HG02973 (cell line): ENCODE data around the gene TTLL8.

ENCODE experiments used
- ATAC-seq: cut with Tn5 transposase; IDR thresholded peaks from one replicate; pipeline ENCODE4 v1.9.1; 2021; ENCODE audit warnings: moderate library complexity; ENCODE audit not compliant: unreplicated experiment

TTLL8 gene

GRCh38 chr22:50083462-50084079 is 25.5 kb upstream of the TTLL8 start:
- ATAC-seq = no peak

GRCh38 chr22:50082961-50083461 is 24.9 kb upstream of the TTLL8 start:
- no peak for ATAC-seq

DNA sequence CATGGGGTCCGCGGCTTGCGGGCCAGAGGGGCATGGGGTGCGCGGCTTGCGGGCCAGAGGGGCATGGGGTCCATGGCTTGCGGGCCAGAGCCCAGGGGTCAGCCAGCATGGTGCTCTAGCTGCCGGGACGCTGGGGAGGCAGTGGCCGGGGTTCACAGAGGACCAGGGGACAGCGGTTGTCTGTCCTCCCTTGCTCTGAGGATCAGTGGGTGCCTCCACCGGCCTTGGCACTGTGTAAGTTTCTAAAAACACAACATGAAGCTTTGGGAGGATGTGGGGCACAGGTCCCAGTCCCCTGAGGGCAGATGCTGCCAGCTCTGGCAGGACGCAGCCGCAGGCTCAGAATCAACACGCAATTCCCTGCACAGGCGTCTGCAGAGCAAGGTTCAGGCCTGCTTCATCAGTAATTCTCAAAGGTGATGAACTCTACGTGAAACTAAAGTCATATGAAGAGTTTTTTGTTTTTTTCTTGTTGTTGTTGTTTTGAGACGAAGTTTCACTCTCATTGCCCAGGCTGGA is 24.2 kb upstream of the TTLL8 start:
- ATAC-seq = no peak

DNA sequence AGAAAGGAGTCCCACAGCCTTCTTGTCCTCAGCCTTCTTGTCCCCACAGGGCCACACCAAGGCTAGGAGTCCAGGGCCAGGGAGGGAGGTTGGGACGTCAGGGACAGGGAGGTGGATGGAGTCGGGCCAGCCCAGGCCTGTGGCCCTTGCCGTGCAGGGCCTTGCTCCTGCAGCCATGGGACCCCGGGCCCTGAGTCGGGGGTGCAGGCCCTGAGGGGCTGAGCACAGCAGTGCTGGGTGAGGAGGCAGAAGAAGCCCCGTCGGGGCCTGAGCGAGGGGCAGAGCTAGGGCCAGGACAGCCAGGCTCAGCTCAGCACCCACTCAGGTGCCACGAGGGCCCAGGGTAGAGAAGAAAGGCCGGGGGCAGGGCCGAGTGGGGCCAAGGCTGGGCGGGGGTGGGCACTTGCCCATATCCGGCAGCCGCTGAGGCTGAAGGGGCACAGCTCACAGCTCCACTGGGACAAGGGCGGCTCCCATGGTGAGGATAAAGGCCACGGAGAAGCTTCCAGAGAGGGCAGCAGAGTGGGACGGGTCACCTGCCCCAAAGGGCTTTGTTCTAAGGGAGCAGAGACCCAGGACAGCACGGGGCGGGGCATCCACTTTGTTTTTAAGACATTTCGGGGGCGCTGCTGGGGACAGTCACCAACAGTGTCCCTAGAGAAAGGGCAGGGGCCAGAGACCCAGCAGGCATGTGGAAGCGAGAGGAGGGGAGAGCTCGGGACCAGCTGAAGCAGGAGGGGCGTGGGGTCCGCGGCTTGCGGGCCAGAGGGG is 23.5 kb upstream of the TTLL8 start:
- ATAC-seq = no peak

- ATAC-seq = no peak
Measured at GRCh38 chr22:50080077-50080465, 22.0 kb upstream of the TTLL8 start.

DNA sequence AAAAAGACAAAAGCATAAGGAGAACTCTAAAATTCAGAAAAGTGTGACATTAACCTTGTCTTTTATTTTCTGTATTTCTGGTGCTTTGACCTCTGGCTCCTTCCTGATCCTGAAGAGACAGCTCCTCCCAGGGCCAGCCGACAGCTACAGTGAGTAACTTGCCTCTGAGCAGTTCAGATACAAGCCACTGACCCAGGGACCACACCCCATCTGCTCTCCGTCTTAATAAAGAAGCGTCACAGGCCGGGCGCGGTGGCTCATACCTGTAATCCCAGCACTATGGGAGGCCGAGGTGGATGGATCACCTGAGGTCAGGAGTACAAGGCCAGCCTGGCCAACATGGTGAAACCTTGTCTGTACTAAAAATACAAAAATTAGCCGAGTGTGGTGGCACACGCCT is 20.7 kb upstream of the TTLL8 start:
- ATAC-seq = no peak

GRCh38 chr22:50078246-50078645 is 20.1 kb upstream of the TTLL8 start:
- no peak for ATAC-seq

DNA sequence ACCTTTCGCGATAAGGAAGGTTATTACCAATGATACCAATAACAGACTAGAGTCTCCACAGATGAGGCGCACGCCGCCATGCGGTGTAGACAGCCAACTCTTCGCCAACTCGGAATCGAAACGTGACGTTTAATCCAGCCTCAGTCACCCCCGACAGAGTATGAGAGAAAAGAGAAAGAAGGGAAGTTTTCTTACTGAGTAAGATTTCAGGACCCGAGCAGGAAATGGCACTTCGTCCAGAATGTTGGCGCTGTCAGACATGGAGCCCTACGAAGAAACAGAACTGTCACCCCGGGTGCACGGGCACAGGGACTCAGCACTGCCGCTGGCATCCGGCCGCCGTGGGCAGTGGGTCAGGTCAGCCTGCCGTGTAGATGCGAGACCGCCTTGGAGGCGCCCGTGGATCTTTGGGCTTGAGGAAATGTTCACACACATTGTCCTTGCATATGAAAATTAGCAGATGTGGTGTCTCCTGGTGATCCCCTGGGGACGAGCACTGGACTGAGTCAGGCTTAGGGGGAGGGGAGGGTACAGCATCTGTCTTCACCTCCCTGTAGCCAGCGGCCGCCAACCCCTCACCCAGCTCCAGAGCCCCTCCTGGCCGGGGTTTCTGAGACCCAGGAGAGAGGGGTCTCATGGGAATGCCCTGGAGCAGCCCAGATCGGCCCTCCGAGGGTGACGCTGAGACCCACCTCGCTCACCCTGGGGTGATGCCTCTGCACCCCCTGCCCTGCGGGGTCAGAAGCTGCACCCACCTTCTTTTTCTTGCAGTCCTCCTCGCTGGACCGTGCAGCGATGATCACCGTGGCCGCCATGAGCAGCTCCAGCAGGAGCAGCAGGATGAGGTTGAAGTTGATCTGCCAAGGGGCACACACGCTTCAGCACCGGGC is 18.8 kb upstream of the TTLL8 start:
- no peak for ATAC-seq

DNA sequence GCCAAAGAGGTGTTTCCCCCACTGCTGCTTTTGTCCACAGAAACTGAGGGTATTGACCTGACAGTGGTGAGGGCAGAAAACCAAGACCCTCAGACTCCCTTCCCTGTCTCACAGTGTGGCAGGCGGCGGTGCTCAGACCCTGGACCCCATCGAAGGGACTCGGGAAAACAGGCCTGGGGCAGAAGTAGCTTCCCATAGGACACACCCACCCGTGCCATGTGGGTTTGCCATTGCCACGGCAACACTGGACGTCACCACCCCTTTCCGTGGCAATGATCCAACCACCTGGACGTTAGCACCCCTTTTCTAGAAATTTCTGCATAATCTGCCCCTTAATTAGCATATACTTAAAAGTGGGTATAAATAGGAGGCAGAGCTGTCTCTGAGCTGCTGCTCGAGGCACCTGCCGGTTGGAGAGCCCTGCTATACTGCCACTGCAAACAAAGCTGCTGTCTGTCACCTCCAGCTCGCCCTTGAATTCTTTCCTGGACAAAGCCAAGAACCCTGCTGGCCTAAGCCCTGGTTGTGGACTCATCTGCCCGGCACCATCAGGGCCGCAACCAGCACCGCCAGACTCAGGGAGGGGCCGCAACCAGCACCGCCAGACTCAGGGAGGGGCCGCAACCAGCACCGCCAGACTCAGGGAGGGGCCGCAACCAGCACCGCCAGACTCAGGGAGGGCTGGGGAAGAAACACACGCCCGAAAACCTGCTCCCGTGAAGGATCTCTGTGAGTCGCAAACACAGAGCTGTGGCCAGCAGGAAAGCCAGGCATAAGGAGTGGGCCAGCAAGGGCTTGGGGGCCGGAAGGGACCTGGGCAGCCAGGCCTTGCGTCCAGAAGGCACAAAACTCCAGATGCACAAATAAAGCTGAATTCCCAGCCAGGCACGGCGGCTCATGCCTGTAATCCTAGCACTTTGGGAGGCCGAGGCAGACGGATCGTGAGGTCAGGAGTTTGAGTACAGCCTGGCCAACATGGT is 16.7 kb upstream of the TTLL8 start:
- no peak for ATAC-seq

GRCh38 chr22:50074056-50074455 is 16.0 kb upstream of the TTLL8 start:
- ATAC-seq = no peak

DNA sequence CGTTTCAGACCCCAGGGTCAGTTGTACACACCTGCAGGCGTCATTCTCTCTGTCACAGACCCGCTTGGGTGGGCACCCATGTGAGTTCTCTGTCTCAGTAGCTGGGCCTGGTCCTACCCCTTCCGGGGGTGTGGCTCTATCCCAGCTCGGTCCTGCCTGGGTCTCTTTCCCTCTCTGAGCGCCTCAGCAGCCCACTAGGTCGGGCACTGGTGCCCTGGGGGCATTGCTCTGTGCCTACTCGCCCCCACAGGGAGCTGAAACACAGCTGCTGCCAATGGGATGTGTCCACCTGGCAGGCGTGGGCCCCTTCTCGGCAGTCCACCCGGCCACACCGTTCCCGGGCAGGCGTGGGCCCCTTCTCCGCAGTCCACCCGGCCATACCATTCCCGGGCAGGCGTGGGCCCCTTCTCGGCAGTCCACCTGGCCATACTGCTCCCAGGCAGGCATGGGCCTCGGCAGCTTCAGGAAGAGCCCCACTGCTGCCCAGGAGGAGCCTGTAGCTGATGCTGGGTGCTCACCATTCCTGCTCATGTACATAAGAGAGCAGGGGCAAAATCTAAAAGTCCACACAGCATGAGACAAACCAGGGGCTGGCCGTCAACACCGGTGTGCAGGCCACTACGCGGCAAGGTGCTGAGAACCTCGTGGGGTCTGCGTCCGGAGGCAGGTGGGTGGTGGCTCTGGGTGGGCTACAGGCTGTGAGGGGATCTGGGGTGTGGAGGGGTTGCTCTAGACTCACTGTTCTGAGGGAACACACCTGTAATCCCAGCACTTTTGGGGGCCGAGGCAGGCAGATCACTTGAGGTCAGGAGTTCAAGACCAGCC is 14.8 kb upstream of the TTLL8 start:
- ATAC-seq = no peak

- no peak for ATAC-seq
Measured at GRCh38 chr22:50072167-50072555, 14.1 kb upstream of the TTLL8 start.

- ATAC-seq = no peak
Measured at GRCh38 chr22:50071432-50072166, 13.5 kb upstream of the TTLL8 start.

DNA sequence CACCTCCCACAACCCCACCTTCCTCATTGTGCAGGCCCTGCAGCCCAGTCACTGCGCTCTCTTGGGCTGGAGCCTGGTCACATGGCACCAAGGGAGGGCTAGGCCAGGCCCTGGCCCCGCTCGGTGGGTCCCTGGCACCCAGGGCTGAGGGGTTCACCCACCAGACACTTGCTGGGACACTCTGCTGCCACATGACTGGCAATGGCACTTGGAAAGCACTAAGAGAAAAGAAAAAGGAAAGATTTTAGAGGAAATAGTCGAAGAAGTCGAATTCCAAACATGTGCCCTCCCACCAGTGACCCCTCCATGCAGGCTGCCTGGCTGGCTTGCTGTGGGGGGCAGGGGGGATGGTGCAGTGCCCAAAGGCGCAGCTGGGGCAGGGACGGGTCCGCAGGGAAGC is 12.3 kb upstream of the TTLL8 start:
- ATAC-seq = no peak

GRCh38 chr22:50068096-50068495 is 10.0 kb upstream of the TTLL8 start:
- ATAC-seq = no peak

DNA sequence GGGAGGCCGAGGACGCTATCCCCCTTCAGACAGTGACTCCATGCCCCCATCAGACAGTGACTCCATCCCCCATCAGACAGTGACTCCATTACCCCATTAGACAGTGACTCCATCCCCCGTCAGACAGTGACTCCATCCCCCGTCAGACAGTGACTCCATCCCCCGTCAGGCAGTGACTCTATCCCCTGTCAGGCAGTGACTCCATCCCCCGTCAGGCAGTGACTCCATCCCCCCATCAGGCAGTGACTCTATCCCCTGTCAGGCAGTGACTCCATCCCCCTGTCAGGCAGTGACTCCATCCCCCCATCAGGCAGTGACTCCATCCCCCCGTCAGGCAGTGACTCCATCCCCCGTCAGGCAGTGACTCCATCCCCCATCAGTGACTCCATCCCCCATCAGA is 9.1 kb upstream of the TTLL8 start:
- no peak for ATAC-seq

GRCh38 chr22:50064453-50064852 is 6.4 kb upstream of the TTLL8 start:
- no peak for ATAC-seq

GRCh38 chr22:50063589-50064393 is 5.7 kb upstream of the TTLL8 start:
- no peak for ATAC-seq
